Thyroid gland (tissue), 4 donors: ENCODE data around the gene RFX8. TPM values are rescaled to one million over a fixed set of nuclear protein-coding genes. Genes with fewer than 3 reads are reported as not detected.

Experiments used
- DNase-seq, 2 donors: peaks; one replicate each; pipeline ENCODE4 v3.0.0-alpha.2; 2019
- H3K27ac ChIP-seq, 3 donors: fragments of 200-600 bp; sonication (generic); 1 replicate in 2 of 3; 2 replicates in 1 of 3; pipeline ENCODE4 v1.5.1; 2016 to 2019; ENCODE audit warnings: mild to moderate bottlenecking in 1 of 3, moderate library complexity in 1 of 3
- H3K27me3 ChIP-seq: fragments of 200-600 bp; sonication (generic); one replicate; pipeline ENCODE4 v1.5.1; 2019
- H3K36me3 ChIP-seq, 2 donors: fragments of 200-600 bp; sonication (generic); one replicate each; pipeline ENCODE4 v1.5.1; 2016 to 2019
- H3K4me1 ChIP-seq, 2 donors: fragments of 200-600 bp; sonication (generic); one replicate each; pipeline ENCODE4 v1.5.1; 2017 to 2019
- H3K4me3 ChIP-seq, 3 donors: fragments of 200-600 bp; sonication (generic); replicated peaks in 1 of 3; 1 replicate in 2 of 3; 2 replicates in 1 of 3; pipeline ENCODE4 v1.5.1; 2016; ENCODE audit warnings: mild to moderate bottlenecking in 1 of 3
- H3K9me3 ChIP-seq: fragments of 200-600 bp; sonication (generic); one replicate; pipeline ENCODE4 v1.5.1; 2017
- CTCF ChIP-seq, 6 experiments: fragments of 200-600 bp in 3 of 6; fragments of 450-650 bp in 3 of 6; sonication (generic) in 3 of 6; IDR thresholded peaks; one replicate each; pipeline ENCODE4 v1.5.1; 2016 to 2019; ENCODE audit warnings: antibody characterized with exemption in 6 of 6, mild to moderate bottlenecking in 2 of 6, inconsistent platforms in 1 of 6, moderate library complexity in 1 of 6
- POLR2A ChIP-seq, 2 donors: fragments of 450-650 bp; IDR thresholded peaks; one replicate each; pipeline ENCODE4 v1.6.1; 2017; ENCODE audit warnings: antibody characterized with exemption in 2 of 2, mild to moderate bottlenecking in 2 of 2, moderate library complexity in 1 of 2
- WGBS, 2 donors: methylation state at CpG; one replicate each; pipeline ENCODE4 v1.1.5; 2017; 5-methylcytosine and 5-hydroxymethylcytosine counted together
- intact Hi-C: fragments of 100-400 bp; cut with DNase I; formaldehyde crosslinking; loops from one replicate; pipeline ENCODE4 v1.15.1; 2023
- total RNA-seq, 4 donors: library from RNA; depleted of rRNA; stranded (reverse); fragments of >200 nt; gene quantifications; one replicate each; pipeline ENCODE4 v1.2.3, GENCODE V29; 2016

The RFX8 gene
- total RNA-seq, 4 donors from 2014 or later = 1.9 TPM; not detected in 3

DNA sequence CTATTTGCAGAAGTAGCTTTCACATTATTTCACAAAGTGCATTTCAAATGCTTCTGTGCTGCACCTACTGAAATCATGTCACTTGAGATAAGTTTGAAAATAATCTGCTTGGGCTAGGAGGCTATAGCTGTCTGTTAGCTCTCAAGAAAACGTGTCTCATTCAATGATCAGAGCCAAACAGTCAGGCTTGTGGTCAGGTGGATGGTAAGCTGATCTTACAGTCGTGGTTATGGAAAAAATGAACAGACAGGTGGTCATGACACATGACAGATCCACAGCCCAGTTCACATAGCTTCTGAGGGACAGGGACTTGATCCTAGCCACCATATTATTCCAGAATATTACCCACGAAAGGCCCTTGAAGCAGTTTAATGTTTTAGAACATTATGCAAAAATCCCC lies 26.5 kb upstream of the RFX8 start:
- H3K27me3 ChIP-seq = no peaks in the 10 kb centered on the region
- 67 to 69% methylated on average over 3 of the region's 3 CpGs for WGBS, 2 donors
- no peak overlapping the region for H3K4me3 ChIP-seq
- no peak overlapping the region for H3K27ac ChIP-seq
- no peaks in the 10 kb centered on the region for H3K4me1 ChIP-seq
- no peaks in the 10 kb centered on the region for H3K36me3 ChIP-seq
- DNase-seq = no peak
- TF ChIP-seq CTCF (IDR thresholded peaks at IDR 0.05) (no peak), POLR2A (IDR thresholded peaks at IDR 0.05) (no peak)
- intact Hi-C loops = no loop called here
- no peaks in the 10 kb centered on the region for H3K9me3 ChIP-seq

DNA sequence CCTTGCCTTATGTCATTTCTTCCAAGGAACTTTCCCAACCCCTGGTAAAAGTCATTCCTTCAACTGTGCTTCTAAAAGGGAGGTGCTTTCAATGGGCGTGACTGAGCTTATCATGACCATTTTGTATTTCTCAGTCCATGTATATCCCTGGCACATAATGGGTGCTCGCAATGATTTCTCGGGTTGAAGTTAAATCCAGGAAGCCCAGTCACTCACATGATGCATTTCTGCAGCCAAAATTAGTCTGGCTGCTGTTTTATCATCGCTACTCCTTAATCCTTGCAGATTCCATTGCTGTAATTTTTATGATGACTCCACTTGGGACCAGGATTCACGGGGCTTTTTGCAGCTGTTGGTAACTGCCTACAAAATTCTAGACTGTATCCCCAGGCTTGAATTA lies 25.9 kb upstream of the RFX8 start:
- no peak for TF ChIP-seq CTCF (IDR thresholded peaks at IDR 0.05)
- Histone ChIP-seq H3K27me3 (no peaks in the 10 kb centered on the region), H3K9me3 (no peaks in the 10 kb centered on the region), H3K4me3 (no peak overlapping the region), H3K36me3 (no peaks in the 10 kb centered on the region), H3K27ac (no peak overlapping the region), H3K4me1 (no peaks in the 10 kb centered on the region)
- DNase-seq = no peak
- 64 to 73% methylated on average over 5 of the region's 5 CpGs for WGBS, 2 donors
- intact Hi-C loops = no loop called here

GRCh38 chr2:101500180-101500579 lies 25.3 kb upstream of the RFX8 start:
- H3K27me3 ChIP-seq = no peaks in the 10 kb centered on the region
- TF ChIP-seq CTCF (IDR thresholded peaks at IDR 0.05) (no peak), POLR2A (IDR thresholded peaks at IDR 0.05) (no peak)
- no peaks in the 10 kb centered on the region for H3K36me3 ChIP-seq
- no peak overlapping the region for H3K4me3 ChIP-seq
- 72 to 75% methylated on average over 2 of the region's 2 CpGs for WGBS, 2 donors
- H3K4me1 ChIP-seq = no peaks in the 10 kb centered on the region
- DNase-seq = no peak
- H3K9me3 ChIP-seq = no peaks in the 10 kb centered on the region
- intact Hi-C loops = no loop called here
- H3K27ac ChIP-seq = no peak overlapping the region

GRCh38 chr2:101496279-101496678 lies 21.4 kb upstream of the RFX8 start:
- intact Hi-C loops = no loop called here
- TF ChIP-seq CTCF (IDR thresholded peaks at IDR 0.05) (no peak), POLR2A (IDR thresholded peaks at IDR 0.05) (no peak)
- no peaks in the 10 kb centered on the region for H3K9me3 ChIP-seq
- no peak overlapping the region for H3K4me3 ChIP-seq
- DNase-seq = no peak
- H3K27me3 ChIP-seq = no peaks in the 10 kb centered on the region
- no peaks in the 10 kb centered on the region for H3K36me3 ChIP-seq
- no peaks in the 10 kb centered on the region for H3K4me1 ChIP-seq
- H3K27ac ChIP-seq = no peak overlapping the region
- WGBS, 2 donors = 78 to 87% methylated on average over 4 of the region's 4 CpGs

- TF ChIP-seq POLR2A (IDR thresholded peaks at IDR 0.05) (no peak), CTCF (IDR thresholded peaks at IDR 0.05) (no peak)
- Histone ChIP-seq H3K4me3 (no peak overlapping the region), H3K4me1 (no peaks in the 10 kb centered on the region), H3K27ac (no peak overlapping the region), H3K36me3 (no peaks in the 10 kb centered on the region), H3K9me3 (no peaks in the 10 kb centered on the region), H3K27me3 (no peaks in the 10 kb centered on the region)
- DNase-seq = no peak
- intact Hi-C loops = no loop called here
- 95 to 97% methylated on average over 6 of the region's 6 CpGs for WGBS, 2 donors
Measured at GRCh38 chr2:101492936-101493473, 18.1 kb upstream of the RFX8 start.
